ENCODE data around the gene AZGP1.

GRCh38 chr7:99975782-99976521, at the start of gene AZGP1:
- no peak for TF ChIP-seq ATF6 (CRISPR knock-in tag; IDR thresholded peaks at IDR 0.05)
- no peak for TF ChIP-seq CTCF (IDR thresholded peaks at IDR 0.05)
- TF ChIP-seq GRHL2 (CRISPR knock-in tag; IDR thresholded peaks at IDR 0.05; ENCODE audit: insufficient replicate concordance, severe bottlenecking) = no peak
- TF ChIP-seq ZNF512 (CRISPR knock-in tag; IDR thresholded peaks at IDR 0.05; ENCODE audit: borderline replicate concordance) = no peak
- TF ChIP-seq E2F4 (CRISPR knock-in tag; IDR thresholded peaks at IDR 0.05; ENCODE audit: borderline replicate concordance, low read depth) = no peak
- TF ChIP-seq AFF4 (CRISPR knock-in tag; IDR thresholded peaks at IDR 0.05; ENCODE audit: borderline replicate concordance) = no peak
- no peak for TF ChIP-seq ATF1 (CRISPR knock-in tag; IDR thresholded peaks at IDR 0.05)

Measured in WTC11 (cell line).